ENCODE data around the gene LIMD2. TPM values are rescaled to one million over a fixed set of nuclear protein-coding genes. Genes with fewer than 3 reads are reported as not detected.

LIMD2 gene
- total and polyA plus RNA-seq, 2 experiments from 2014 or later = 98.8 to 105 TPM

DNA sequence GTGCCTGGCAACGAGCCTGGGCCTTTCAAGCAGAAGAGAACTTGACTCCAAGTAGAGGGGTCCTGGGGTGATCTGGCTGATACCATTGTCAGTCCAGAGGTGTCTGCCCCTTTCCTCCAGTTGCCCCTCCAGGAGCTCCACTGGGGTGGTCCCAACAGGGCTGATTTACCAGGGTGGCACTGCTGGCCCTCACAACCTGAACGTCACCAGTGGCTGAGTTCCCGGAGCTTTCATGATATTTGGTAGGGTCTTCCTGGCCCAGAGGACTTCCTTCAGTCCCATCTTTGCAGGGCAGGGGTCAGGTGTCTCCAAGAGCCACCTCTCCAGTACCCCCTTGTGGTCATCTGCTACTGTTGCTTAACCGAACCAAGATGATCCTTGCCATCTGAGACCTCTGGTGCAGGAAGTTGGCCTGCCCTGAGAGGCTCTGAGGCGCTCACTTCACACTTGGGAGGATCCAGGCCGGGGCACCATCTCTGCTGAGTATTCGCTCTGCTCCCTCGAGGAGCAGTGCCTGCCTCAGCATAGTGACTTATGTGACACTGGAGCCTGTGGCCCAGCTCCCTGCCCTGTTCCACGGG lies 3.5 kb downstream of the LIMD2 start:
- no peaks in the 10 kb centered on the region; the same call in 2 of the 3 replicates for H3K9me3 Mint-ChIP-seq
- Histone ChIP-seq H3K27me3 (ENCODE audit: insufficient read depth) (no peaks in the 10 kb centered on the region; the same call in 1 of the 2 replicates), H3K9me2 (ENCODE audit: insufficient read depth) (no peaks in the 10 kb centered on the region), H2AFZ (no peak overlapping the region), H3K4me1 (ENCODE audit: insufficient read depth) (peaks cover 21% of the 10 kb centered on the region; the same call in 1 of the 2 replicates), H3F3A (replicated peaks; ENCODE audit: low read depth) (peaks cover 17% of the 10 kb centered on the region), H3K27ac (ENCODE audit: low read depth) (0 out of 2 replicates have a peak overlapping the region, but pooled peaks have one; percentile 66), H4K20me1 (replicated peaks; ENCODE audit: insufficient read depth) (no peaks in the 10 kb centered on the region), H3K36me3 (ENCODE audit: insufficient read depth) (no peaks in the 10 kb centered on the region), H3K4me3 (no peak overlapping the region), H3K4me2 (no peak overlapping the region), H3K79me2 (replicated peaks; ENCODE audit: insufficient read depth) (peaks cover 3% of the 10 kb centered on the region; the same call in 1 of the 2 replicates)
- DNase-seq (ENCODE audit: low spot score) (peak; percentile 90), ATAC-seq (peak; percentile 15)
- H3K27me3 Mint-ChIP-seq (ENCODE audit: insufficient read depth, low read depth, poor library complexity) = peaks cover 18% of the 10 kb centered on the region
- H3K4me1 Mint-ChIP-seq = peaks cover 42% of the 10 kb centered on the region
- peak overlapping the region; percentile 56; the same call in 1 of the 2 replicates for H3K27ac Mint-ChIP-seq
- TF ChIP-seq, protein P1, sequence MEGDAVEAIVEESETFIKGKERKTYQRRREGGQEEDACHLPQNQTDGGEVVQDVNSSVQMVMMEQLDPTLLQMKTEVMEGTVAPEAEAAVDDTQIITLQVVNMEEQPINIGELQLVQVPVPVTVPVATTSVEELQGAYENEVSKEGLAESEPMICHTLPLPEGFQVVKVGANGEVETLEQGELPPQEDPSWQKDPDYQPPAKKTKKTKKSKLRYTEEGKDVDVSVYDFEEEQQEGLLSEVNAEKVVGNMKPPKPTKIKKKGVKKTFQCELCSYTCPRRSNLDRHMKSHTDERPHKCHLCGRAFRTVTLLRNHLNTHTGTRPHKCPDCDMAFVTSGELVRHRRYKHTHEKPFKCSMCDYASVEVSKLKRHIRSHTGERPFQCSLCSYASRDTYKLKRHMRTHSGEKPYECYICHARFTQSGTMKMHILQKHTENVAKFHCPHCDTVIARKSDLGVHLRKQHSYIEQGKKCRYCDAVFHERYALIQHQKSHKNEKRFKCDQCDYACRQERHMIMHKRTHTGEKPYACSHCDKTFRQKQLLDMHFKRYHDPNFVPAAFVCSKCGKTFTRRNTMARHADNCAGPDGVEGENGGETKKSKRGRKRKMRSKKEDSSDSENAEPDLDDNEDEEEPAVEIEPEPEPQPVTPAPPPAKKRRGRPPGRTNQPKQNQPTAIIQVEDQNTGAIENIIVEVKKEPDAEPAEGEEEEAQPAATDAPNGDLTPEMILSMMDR (conservative IDR thresholded peaks at IDR 0.05; ENCODE audit: low read depth in 2 of 2) = peak; percentile 58 to 76
- no peak for TF ChIP-seq POLR2AphosphoS5 (IDR thresholded peaks at IDR 0.05; ENCODE audit: low read depth)
- peaks cover 23% of the 10 kb centered on the region for H3K36me3 Mint-ChIP-seq (ENCODE audit: low read depth)
- H3K4me3 Mint-ChIP-seq = no peak overlapping the region

DNA sequence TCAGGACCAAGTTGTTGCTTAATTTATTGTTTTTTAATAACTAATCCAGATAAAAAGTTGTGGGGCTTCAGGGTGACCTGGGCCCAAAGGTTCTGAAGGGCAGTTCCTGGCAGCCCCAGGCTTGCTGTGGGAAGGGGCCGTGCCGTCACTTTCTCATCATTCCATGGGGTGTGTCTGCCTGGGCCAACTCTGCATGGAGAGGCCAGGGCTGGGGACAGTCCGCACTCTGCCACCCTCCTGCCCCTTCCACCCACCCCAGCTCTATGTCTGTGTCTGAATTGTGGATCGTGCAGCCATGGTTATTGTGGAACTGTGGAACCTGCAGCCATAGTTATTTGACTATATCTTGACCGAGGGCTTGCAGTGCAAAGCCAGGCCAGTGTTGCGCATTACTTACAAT lies 4.0 kb downstream of the LIMD2 start:
- no peak overlapping the region for H3K4me3 ChIP-seq
- Mint-ChIP-seq H3K27ac (peak overlapping the region; percentile 43; the same call in 1 of the 2 replicates), H3K4me1 (peaks cover 37% of the 10 kb centered on the region; the same call in 2 of the 3 replicates), H3K27me3 (ENCODE audit: insufficient read depth, low read depth, poor library complexity) (peaks cover 16% of the 10 kb centered on the region), H3K36me3 (ENCODE audit: low read depth) (peaks cover 20% of the 10 kb centered on the region), H3K4me3 (no peak overlapping the region), H3K9me3 (no peaks in the 10 kb centered on the region; the same call in 2 of the 3 replicates)
- H3F3A ChIP-seq (replicated peaks; ENCODE audit: low read depth) = peaks cover 17% of the 10 kb centered on the region
- H3K27ac ChIP-seq (ENCODE audit: low read depth) = no peak overlapping the region
- ATAC-seq (no peak), DNase-seq (ENCODE audit: low spot score) (no peak)
- no peaks in the 10 kb centered on the region for H3K79me2 ChIP-seq (replicated peaks; ENCODE audit: insufficient read depth)
- H2AFZ ChIP-seq = no peak overlapping the region
- no peaks in the 10 kb centered on the region for H3K27me3 ChIP-seq (ENCODE audit: insufficient read depth)
- no peaks in the 10 kb centered on the region for H3K36me3 ChIP-seq (ENCODE audit: insufficient read depth)
- peaks cover 17% of the 10 kb centered on the region; the same call in 1 of the 2 replicates for H3K4me1 ChIP-seq (ENCODE audit: insufficient read depth)
- H3K9me2 ChIP-seq (ENCODE audit: insufficient read depth) = no peaks in the 10 kb centered on the region
- H3K4me2 ChIP-seq = no peak overlapping the region
- no peaks in the 10 kb centered on the region for H4K20me1 ChIP-seq (replicated peaks; ENCODE audit: insufficient read depth)
- TF ChIP-seq, protein P2, sequence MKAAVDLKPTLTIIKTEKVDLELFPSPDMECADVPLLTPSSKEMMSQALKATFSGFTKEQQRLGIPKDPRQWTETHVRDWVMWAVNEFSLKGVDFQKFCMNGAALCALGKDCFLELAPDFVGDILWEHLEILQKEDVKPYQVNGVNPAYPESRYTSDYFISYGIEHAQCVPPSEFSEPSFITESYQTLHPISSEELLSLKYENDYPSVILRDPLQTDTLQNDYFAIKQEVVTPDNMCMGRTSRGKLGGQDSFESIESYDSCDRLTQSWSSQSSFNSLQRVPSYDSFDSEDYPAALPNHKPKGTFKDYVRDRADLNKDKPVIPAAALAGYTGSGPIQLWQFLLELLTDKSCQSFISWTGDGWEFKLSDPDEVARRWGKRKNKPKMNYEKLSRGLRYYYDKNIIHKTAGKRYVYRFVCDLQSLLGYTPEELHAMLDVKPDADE (IDR thresholded peaks at IDR 0.05) = no peak
- no peak for TF ChIP-seq ZNF114 (CRISPR knock-in tag; IDR thresholded peaks at IDR 0.05)
- TF ChIP-seq, protein P1 (conservative IDR thresholded peaks at IDR 0.05; ENCODE audit: low read depth in 2 of 2) = no peak
- TF ChIP-seq POLR2AphosphoS5 (IDR thresholded peaks at IDR 0.05; ENCODE audit: low read depth) = no peak
- no peak for TF ChIP-seq CREB1 (CRISPR knock-in tag; IDR thresholded peaks at IDR 0.05; ENCODE audit: low read depth)
- TF ChIP-seq EZH2phosphoT487 (IDR thresholded peaks at IDR 0.05; ENCODE audit: unreplicated experiment) = no peak
- no peak for TF ChIP-seq STAT1 (IDR thresholded peaks at IDR 0.05; ENCODE audit: unreplicated experiment)
- no peak for TF ChIP-seq ZNF331 (CRISPR knock-in tag; IDR thresholded peaks at IDR 0.05; ENCODE audit: low read depth)
- no peak for TF ChIP-seq NANOG (IDR thresholded peaks at IDR 0.05; ENCODE audit: borderline replicate concordance)
- TF ChIP-seq EZH2 (IDR thresholded peaks at IDR 0.05; ENCODE audit: low read depth, unreplicated experiment) = no peak
